Stimulated activated CD4-positive, alpha-beta T cell treated with anti-CD3 and anti-CD28 coated beads, Interleukin-1b, Interleukin-23, amount 100 ng/mL, for 48 hours (primary cell): ENCODE measurements around the gene AMPD2.

Experiments
- DNase-seq: peaks from one replicate; pipeline ENCODE4 v3.0.0-alpha.2; 2020

Gene AMPD2

DNA sequence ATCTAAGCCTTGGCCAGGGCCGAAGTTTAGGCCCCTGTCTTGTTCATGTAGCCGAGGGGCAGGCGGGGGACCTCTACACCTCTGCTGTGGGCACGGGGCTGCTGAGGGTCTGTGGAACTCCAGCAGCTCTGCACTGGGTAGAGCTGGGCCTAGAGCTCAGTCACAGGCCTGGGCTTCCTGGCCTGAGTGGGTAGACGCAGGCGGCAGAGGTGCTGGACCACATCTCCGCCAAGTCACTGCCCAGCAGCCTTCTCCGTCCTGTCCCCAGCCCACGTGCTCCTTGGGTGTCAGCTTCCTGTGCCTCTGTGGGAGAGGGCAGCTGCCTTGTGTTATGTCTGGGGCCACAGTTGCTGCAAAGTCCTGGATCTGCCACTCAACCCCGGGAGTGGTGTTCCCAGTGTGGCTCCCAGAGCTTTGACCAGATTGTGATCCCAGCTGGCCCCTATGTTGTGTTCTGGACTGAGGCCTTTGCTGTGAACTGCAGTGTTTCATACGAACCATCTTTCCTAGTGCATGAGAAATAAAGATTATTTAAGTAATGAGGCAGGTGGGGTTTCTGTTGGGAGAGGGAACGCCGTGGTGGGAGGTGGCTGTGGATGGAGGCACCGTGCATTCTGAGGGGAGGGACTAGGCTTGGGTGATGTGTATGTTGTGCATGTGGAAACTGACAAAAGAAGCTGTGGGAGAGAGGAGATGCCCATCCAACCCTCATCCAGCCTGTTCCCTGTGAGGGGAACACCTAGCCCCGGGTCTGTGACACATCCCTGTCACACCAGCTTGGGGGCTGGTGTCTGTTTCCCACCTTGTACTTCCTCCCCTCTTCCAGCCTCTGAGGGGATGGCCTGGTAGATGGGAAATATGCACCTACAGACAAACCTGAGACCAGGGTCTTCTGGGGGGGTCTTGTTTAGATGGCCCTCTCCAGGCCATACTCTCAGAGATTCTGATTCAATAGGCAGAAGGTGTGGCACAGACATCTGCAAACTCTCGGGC, 12.2 kb downstream of the AMPD2 start:
- no peak for DNase-seq

DNA sequence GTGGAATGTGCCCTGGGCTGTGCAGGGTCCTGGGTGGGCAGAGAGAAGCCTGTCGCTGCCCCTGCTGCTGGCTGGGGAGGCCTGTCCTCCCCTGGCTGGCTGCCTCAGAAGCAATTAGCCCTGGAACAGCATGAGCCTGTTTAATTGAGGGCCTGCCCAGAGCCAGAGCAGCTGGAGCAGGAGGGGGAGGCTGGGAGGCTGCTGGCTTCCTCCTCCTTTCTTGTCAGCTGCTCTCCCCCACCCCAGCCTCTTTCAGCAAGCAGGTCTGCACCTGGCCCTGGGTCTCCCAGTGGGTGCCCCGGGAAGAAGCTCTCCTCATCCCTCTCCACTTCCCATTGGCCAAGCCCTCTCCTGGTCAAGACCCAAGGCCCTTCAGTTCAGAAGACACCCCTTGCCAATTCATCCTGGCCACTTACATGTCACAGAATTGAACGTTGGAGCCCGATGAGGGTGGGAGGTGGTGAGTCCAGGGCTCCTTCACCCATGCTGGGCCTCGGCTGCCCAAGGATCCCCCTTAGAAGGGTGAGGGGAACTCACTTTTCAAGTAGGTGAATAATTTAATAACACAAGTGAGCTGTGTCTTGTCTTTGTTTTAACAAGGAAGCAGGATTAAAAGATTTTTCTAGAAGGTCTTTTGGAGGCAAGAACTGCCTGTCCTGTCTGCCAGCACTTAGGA, 13.2 kb downstream of the AMPD2 start:
- DNase-seq = no peak

DNA sequence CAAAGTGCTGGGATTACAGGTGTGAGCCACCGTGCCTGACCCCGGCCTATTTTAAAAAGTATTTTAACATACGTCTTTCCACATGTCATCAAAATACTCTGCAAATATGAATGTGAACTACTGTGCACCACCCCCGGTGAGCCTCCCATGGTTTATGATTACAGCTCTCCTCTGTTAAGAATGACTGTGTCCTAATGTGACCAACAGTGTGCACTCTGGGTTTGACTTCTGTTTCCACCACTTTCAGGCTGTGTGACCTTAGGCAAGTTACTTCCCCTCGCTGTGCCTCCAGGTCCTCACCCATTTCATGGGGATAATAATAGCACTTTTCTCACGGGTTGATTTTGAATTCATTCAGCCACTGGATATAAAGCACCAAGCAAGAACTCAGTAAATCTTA, 14.7 kb downstream of the AMPD2 start:
- DNase-seq = no peak

DNA sequence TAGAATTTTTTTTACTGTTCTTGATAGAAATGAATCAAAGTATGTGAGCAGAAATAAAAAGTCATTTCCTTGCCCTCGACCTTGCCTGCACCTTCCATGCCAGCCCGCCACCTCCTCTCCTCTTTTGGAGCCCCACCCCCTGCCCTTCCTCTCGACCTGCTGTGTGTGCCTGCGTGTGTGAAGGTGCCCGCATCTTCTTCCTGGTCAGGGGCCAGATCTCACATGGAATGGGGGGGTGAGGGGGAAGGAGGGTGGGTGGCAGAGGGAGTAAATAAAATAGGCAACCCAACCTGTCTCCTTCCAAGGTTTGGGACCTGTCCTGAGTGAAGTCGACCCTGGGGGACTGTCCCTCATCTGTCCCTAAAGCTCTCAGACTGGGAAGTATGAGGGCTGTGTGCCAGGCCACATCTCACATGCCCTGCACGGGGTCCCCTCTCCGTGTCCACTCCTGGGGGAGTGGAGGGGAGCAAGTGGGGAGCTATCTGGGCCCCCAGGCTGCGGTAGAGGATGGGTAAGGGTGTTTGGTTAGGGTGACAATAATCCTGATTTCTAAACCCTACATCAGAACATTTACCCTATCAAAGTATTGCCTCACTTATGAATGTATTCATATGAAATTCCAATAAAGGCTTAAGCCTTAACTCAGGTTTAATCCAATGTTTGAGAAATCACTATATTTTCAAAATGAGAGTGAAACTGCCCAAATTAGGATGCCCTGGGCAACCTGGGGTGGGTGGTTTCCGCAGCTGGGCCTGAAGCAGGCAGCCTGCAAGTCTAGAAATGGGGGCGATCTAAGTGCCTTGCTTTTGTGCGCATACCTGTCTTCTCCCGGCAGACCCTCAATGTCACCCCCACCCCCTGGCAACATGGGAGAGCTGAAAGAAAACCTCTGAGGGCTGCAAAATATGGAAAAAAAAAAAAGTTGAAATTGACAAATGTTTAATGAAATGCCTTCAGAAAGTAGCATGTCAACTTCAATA, 15.4 kb downstream of the AMPD2 start:
- DNase-seq = no peak

DNA sequence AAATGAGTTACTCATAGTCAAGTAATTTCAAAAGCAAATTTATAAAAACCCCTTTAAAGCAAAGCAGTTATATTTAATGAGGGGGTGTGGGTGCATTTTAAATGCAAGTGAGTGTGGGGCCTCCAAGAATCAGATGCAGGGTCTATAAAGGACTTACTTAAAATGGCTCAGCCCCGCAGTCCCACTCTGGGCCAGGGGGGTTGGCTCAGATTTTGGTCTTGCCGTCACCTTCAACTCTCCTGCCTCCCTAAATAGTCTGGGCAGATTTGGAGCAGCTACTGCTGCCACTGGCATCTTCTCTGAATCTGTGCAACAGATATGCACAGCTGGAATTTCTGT, 16.2 kb downstream of the AMPD2 start:
- no peak for DNase-seq

DNA sequence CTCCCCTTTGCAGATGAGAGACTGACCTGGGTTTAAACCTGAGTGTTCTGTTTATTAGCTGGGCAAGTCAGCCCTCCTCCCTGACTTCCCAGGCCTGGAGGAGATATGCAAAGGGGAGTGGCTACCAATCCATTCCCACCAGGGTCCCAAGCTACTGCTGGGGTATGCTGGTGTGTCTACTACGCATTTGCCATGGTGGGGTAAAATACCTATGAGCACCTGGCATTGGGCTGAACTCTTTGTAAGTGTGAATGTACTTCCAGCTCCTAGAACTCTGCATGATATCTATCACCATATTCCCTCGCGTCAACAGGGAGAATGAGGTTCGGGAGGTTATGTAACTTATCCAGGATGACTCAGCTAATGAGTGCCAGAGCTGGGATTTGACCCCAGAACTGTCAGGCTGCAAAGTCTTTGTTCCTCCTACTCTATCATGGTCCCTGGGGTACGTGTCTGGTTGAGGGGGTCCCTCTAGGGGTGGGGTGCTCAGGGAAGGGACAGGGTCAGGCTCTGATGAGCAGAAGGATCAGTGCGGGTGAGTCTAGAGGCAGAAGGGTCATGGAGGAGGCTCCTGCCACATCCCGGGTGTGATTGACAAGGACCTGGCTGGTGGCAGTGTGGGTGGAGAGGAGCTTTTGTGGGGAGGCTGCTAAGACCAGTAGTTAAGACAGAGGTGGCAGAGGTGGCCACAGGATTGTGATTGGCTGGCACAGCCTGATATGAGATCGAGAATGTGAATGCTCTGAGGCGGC, 16.7 kb downstream of the AMPD2 start:
- DNase-seq = no peak

DNA sequence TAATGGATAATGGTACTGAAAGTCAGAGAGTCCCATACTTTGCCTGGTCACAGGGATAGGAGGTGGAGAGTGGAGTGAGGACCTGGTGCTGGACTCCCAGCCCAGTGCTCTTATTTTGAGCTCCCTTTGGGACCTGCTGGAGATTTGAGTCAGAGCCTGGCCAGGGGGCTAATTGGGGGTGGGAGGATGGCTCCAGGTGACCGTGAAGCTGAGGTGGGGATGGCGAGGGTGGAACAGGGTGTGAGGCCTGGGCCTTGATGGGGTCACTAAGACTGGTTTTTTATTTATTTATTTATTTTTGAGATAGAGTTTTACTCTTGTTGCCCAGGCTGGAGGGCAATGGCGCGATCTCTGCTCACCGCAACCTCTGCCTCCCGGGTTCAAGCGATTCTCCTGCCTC, 17.8 kb downstream of the AMPD2 start:
- no peak for DNase-seq

DNA sequence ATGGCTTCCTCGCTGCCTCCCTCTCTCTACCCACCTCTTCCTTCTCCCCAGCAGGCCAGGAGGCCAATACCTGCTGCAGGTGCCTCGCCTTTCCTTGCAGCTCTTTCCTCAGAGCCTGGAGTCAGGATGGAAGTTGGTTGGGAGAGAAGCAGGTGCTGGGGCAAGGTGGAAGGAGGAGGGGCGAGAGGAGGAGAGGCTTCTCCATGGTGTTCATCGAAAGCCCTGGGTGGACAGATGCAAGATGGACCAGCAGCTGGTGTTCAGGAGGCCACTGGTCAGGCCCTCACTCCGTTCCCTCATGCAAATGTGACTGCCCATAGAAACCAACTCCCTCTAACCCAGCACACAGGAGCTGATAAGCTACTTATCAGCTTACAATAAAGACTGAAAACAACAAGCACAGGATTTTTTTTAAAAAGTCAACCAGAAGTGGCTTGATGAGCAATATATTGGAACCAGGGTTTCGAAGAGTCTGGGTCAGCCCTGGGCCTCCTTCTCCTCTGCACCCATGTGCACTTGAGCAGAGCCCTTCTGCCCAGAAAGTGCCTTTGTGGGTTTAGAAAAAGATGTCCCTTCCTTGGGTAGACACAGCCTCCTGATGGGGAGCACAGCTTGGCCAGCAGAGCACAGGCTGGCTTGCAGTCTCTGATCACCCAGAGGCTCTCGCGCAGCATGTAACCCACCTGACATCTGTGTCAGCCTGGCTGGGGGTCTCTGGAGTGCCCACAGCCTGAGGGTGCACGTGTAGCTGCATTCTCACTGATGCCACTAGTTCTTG, 19.6 kb downstream of the AMPD2 start:
- DNase-seq = no peak

DNA sequence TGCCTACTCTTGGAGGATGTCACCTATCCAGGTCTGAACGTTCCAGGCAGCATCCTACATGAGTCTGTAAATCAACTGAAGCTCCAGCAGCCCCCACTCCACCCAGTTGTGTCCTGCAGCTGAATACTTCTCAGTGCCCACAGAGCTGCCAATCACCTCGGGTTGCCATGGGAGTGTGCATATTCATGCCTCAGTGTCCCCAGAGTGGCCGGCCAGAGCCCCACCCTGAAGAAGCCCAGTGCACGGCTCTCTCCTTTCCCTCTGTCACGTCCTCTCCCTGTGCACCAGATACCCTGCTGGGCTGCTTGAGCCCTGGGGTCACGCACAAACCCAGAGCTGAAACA, 20.2 kb downstream of the AMPD2 start:
- DNase-seq = no peak

DNA sequence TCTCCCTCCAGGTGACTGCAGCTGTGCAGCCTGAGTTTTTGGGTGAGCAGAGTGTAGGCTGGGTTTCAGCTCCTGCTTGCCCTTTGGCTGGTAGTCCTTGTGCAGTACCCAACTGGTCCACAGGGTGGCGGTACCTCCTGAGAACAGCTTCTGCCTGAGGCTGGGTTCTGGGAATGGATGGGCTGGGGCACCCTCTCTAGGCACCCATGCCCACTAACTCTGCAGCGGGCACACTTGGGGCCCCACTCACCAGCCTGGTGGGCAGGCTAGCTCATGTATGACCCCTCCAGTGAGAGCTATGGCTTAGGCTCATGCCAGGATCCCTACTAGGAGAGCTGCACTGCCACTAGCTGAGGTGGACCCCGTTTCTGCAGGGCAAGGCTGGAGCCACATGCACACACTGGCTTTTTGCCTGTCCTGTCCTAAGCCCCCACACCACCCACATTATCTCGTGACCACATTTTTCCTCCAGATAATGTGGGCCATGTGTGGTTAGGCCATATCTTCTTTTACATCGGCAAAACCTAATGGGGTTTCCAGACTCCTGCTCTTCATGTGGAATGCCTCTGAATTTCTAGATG, 20.7 kb downstream of the AMPD2 start:
- peak; percentile 87 for DNase-seq

DNA sequence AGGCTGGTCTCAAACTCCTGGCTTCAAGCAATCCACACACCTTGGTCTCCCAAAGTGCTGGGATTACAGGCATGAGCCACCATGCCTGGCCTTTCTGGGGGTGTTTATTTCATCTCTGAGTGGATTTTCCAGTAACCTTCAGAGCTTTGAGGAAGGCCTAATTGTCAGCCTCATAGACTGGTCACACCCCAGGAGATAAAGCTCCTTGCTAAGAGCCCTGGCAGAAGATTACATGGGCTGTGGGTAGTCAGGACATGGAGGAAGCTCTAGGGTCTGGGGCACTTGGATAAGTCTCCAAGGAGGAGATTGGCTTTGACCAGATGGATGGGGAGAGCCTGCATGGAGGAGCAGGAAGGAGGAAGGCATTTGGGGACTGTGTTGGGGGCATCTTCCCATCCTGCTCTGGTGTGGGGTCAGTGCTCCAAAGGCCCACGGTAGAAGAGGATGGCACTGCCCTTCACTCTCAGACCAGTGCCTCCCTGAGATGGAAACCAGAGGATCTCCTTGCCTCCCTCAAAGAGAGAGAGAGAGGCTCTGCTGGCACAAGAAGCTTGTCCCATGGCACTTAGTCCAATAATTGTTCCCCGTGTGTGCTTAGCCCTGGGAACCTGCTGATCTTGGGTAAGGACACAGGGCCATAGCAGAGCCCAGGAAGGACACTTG, 21.6 kb downstream of the AMPD2 start:
- DNase-seq = no peak

DNA sequence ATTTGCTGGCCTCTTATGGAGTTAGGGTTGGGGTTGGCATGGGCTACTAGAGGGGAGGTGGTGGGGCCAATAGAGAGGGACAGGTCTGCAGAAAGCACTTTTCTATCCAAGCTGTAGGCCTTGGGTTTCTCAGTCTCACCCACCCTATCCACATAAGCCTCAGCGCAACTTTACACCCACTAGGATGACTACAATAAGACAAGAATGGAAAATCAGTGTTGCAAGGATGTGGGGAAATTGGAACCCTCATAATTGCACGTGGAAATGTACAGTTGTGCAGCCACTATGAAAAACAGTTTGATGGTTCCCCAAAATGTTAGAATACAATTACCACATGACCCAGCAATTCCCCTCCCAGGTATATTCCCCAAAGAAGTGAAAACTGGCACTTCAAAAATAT, 22.2 kb downstream of the AMPD2 start:
- DNase-seq = no peak

DNA sequence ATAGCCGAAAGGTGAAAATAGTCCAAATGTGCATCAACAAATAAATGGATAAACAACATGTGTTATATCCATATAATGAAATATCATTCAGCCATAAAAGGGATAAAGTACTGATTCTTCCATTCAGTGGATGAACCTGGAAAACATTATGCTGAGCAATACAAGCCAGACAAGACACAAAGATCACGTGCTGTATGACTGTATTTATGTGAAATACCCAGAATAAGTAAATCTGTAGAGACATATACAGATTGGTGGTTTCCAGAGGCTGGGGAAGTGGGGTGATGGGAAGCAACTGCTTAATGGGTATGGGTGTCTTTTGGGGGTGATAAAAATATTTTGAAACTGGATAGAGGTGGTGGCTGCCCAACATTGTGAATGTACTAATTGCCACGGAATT, 23.0 kb downstream of the AMPD2 start:
- no peak for DNase-seq

DNA sequence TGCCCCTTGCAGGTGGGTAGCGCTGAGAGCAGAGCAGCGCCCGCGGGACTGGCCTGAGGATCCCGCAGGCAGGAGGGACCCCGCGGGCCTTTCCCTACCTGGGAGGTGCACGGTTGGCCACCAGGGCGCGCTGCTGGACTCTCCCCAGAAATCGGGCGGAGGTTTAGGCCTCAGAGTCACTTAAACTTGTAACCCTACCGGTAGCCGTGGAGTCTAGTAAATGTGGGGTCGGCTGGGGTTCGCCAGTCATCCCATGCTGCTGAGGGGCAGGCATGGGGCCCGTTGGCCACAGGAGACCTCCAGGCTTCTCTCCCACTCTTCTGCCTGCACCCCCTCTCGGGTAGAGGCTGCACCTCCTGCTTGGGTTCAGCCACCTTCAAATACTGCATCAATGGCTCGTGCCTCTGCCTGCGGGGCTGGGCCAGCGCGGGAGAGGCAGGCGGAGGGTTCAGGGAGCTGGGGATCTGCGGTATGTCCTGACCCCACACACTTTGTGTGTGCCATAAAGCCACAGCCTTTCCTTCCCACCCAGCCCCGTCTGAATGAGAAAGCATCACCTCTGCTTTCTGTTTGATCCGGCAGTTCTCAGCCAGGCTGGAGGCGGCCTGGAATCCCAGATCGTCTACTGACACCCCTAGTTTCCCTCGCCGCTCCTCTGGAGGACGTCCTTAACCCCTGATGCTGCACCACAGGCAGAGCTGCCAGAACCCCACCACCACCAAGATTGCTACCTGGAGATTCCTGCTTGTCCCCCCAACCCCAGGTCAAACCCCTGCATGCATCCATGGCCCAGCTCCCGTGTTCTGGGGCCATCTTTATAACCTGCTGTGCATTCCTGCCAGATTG, 24.0 kb downstream of the AMPD2 start:
- DNase-seq = peak; percentile 87

DNA sequence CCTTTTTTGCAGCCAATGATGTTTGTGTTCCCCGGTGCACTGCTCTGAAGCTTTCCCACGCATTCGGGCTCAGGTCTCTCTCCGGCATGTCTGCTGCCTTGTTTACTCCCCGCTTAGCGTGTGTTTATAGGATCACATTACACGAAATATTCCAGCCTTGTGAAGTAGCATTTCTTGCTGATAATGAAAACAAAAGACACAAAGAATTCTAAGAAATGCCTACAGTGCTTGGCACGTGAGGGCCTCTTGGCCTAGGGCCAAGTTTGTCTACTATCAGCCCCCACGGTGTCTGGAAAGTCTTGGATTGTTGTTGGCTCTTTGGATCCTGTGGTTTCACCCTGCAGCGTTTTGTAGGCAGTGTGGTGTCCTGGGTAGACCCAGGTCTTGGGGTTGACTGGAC, 25.0 kb downstream of the AMPD2 start:
- no peak for DNase-seq

DNA sequence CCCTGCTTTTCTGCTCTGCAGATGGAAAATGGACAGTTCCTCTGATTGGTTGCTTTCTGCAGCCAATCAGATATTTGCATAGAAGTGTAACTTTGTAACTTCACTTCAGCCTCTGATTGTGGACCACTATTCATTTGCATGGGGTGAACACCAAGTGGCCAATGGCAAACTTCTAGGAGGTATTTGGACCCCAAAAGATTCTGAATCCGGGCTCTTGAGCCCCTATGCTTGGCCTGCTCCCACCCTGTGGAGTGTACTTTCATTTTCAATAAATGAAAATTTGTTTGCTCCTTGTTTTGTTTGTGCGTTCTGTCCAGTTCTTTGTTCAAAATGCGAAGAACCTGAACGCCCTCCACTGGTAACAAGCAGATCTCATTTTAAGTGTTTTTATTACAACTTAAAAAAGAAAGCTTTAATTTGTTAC, 29.9 kb downstream of the AMPD2 start:
- no peak for DNase-seq

DNA sequence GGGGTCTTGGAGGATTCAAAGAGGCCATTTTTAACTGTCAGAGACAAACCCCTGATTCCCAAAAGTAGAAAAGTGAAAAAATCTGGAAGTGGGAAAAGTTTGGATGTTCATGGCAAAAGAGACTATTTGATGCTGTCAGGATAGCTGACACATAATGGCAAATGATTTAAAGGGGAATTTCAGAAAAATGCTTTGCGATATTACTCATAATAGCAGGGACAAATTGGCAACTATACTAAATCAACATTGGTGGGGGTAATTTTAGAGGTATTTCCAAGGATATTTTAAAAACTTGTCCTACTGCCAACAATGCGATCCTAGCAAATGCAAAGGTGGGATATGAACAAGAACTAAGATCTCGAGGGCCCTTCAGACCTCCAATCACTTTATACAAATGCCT, 31.0 kb downstream of the AMPD2 start:
- no peak for DNase-seq

DNA sequence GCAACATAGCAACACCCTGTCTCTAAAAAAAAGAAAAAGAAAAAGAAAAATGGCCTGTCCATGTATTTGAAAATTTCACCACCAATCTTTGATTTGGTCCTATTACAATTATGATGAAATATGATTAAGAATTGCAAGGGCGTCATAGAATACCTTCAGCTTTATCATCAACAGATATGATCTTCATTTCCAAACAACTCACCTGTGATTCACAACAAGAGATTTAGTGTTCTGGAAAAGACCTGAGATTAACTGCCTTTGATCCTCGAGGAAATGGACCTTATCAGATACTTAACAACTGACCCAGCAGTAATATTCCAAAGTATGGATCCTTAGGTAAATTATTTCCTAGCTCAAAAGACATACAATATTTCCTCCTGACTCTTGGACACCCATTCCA, 32.8 kb downstream of the AMPD2 start:
- DNase-seq = no peak

DNA sequence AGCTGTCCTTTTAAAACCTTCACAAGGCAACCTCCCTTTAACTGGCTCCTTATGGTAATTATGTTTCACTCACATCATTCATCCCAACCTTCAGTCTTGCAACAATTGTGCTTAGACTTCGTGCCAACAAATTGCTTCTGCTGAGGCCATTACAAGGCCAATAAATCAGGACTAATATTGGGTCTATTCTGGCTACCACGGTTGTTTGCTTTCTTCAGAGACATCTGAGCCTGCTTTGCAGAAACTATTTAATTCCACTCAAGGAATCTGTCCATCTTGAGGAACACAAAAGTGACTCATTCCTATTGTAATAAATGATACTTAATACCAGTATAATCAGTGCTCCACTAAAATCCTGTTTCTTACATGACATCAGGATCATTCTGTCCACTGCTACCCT, 33.7 kb downstream of the AMPD2 start:
- no peak for DNase-seq

DNA sequence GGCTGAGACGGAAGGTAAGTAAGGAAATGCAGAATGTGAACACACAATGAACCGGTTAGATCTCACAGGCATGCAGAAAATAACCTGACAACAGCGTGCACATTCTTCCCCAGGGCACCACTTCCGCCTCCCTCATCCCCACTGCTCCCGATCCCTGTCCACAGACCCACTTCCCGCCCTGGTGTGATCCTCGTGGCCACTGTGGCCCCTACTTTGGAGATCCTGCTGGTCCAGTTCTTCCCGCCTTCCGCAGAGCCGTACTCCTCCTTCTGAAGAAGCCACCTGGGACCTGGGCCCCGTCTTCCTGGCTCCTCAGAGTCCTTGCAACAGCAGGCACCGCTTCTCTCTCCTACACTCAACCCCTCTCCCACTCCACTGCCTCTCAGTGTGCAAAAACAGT, 34.9 kb downstream of the AMPD2 start:
- DNase-seq = no peak
